Measurements from ENCODE around the gene ZFP62. TPM values are rescaled to one million over a fixed set of nuclear protein-coding genes. Genes with fewer than 3 reads are reported as not detected.

Gene ZFP62
- total and polyA plus RNA-seq, 2 of the 8 experiments (the other 6 are each of a cell fraction or from before 2014, with no cell fraction given): 9.3 to 38.5 TPM

Small RNA genes lying within 50 kb of the gene (small RNA-seq; reads per million reads assigned to genes)
- gene RF00019 (ENCODE audit: insufficient read depth): not detected

Other genes with a start within 250 kb of the ZFP62 start
- 7.7 TPM in 2 replicates for gene FLT4, start 211.7 kb downstream of the ZFP62 start, total RNA-seq (2021; fragmentation: NEBNext Ultra II Directional; extraction: Animal tissue kit (Norgen Biotek cat#: 25700))
- 6.5 and 8.5 TPM in 2 replicates for gene FLT4, start 211.7 kb downstream of the ZFP62 start, polyA plus RNA-seq (2011; rRNA removed)
- not detected in 2 replicates for gene OR2Y1, start 121.2 kb downstream of the ZFP62 start, total RNA-seq (2021; fragmentation: NEBNext Ultra II Directional; extraction: Animal tissue kit (Norgen Biotek cat#: 25700))
- gene OR2Y1, start 121.2 kb downstream of the ZFP62 start, polyA plus RNA-seq (2011; rRNA removed): not detected in 2 replicates
- 77.0 and 83.8 TPM in 2 replicates for gene MGAT1, start 58.5 kb downstream of the ZFP62 start, total RNA-seq (2021; fragmentation: NEBNext Ultra II Directional; extraction: Animal tissue kit (Norgen Biotek cat#: 25700))
- 66.8 and 96.1 TPM in 2 replicates for gene MGAT1, start 58.5 kb downstream of the ZFP62 start, polyA plus RNA-seq (2011; rRNA removed)
- 0.27 and 0.48 TPM in 2 replicates for gene BTNL8, start 37.9 kb upstream of the ZFP62 start, total RNA-seq (2021; fragmentation: NEBNext Ultra II Directional; extraction: Animal tissue kit (Norgen Biotek cat#: 25700))
- 0.32 and 0.42 TPM in 2 replicates for gene BTNL8, start 37.9 kb upstream of the ZFP62 start, polyA plus RNA-seq (2011; rRNA removed)
- not detected in 2 replicates for gene BTNL3, start 127.6 kb upstream of the ZFP62 start, total RNA-seq (2021; fragmentation: NEBNext Ultra II Directional; extraction: Animal tissue kit (Norgen Biotek cat#: 25700))
- gene BTNL3, start 127.6 kb upstream of the ZFP62 start, polyA plus RNA-seq (2011; rRNA removed): not detected in 2 replicates
- gene BTNL9, start 179.0 kb upstream of the ZFP62 start, total RNA-seq (2021; fragmentation: NEBNext Ultra II Directional; extraction: Animal tissue kit (Norgen Biotek cat#: 25700)): 0.65 and 0.89 TPM in 2 replicates
- gene BTNL9, start 179.0 kb upstream of the ZFP62 start, polyA plus RNA-seq (2011; rRNA removed): 0.23 and 0.46 TPM in 2 replicates

Measured in H1 (cell line).